Liver (tissue), 9 donors: Measurements from ENCODE around the gene MYO10. TPM values are rescaled to one million over a fixed set of nuclear protein-coding genes. Genes with fewer than 3 reads are reported as not detected.

Experiments used
- DNase-seq: peaks from one replicate; pipeline ENCODE4 v3.0.0-alpha.2; 2017; ENCODE audit warnings: low spot score
- H3K27ac ChIP-seq, 2 donors: one replicate each; pipeline ENCODE4 v1.7.0; 2013; ENCODE audit warnings: inconsistent platforms in 2 of 2, low read length in 2 of 2, control low read depth in 1 of 2, low read depth in 1 of 2, mild to moderate bottlenecking in 1 of 2
- H3K27me3 ChIP-seq, 4 donors: one replicate each; pipeline versions ENCODE4 v1.6.1 to v1.7.0; 2013; ENCODE audit warnings: low read length in 3 of 4, inconsistent platforms in 1 of 4, mild to moderate bottlenecking in 1 of 4, moderate library complexity in 1 of 4; ENCODE audit not compliant: control insufficient read depth in 4 of 4, insufficient read depth in 4 of 4
- H3K36me3 ChIP-seq, 4 donors: one replicate each; pipeline versions ENCODE4 v1.6.1 to v1.7.0; 2013; ENCODE audit warnings: low read length in 3 of 4, mild to moderate bottlenecking in 3 of 4, low read depth in 1 of 4, moderate library complexity in 1 of 4; ENCODE audit not compliant: control insufficient read depth in 4 of 4, insufficient read depth in 3 of 4
- H3K4me1 ChIP-seq, 4 donors: one replicate each; pipeline versions ENCODE4 v1.6.1 to v1.7.0; 2013; ENCODE audit warnings: low read length in 3 of 4, mild to moderate bottlenecking in 3 of 4, moderate library complexity in 1 of 4; ENCODE audit not compliant: control insufficient read depth in 4 of 4, insufficient read depth in 4 of 4
- H3K4me3 ChIP-seq, 3 donors: one replicate each; pipeline versions ENCODE4 v1.6.1 to v1.7.0; 2013; ENCODE audit warnings: low read length in 3 of 3, control low read depth in 1 of 3, low read depth in 1 of 3, mild to moderate bottlenecking in 1 of 3
- H3K9ac ChIP-seq, 2 donors: one replicate each; pipeline ENCODE4 v1.7.0; 2013; ENCODE audit warnings: low read length in 2 of 2, mild to moderate bottlenecking in 2 of 2, moderate library complexity in 2 of 2, control low read depth in 1 of 2, low read depth in 1 of 2
- H3K9me3 ChIP-seq, 4 donors: one replicate each; pipeline versions ENCODE4 v1.6.1 to v1.7.0; 2013; ENCODE audit warnings: low read length in 3 of 4; ENCODE audit not compliant: control insufficient read depth in 4 of 4
- ATF3 ChIP-seq: IDR thresholded peaks from 2 replicates; pipeline ENCODE4 v1.6.1; 2016; ENCODE audit warnings: antibody characterized with exemption
- CTCF ChIP-seq: fragments of 150-350 bp; IDR thresholded peaks from 2 replicates; pipeline ENCODE4 v1.5.1; 2017; ENCODE audit warnings: improper control_type of control experiment, low read depth, low read length; ENCODE audit not compliant: missing input control
- EGR1 ChIP-seq, 2 donors: IDR thresholded peaks; 2 replicates each; pipeline ENCODE4 v1.6.1; 2016 to 2018; ENCODE audit warnings: antibody characterized with exemption in 2 of 2, low read depth in 2 of 2
- FOXA1 ChIP-seq: IDR thresholded peaks from 2 replicates; pipeline ENCODE4 v1.6.1; 2016; ENCODE audit warnings: antibody characterized with exemption
- FOXA2 ChIP-seq: IDR thresholded peaks from 2 replicates; pipeline ENCODE4 v1.6.1; 2016; ENCODE audit warnings: antibody characterized with exemption
- GABPA ChIP-seq, 2 donors: IDR thresholded peaks in 1 of 2; conservative IDR thresholded peaks in 1 of 2; 2 replicates each; pipeline ENCODE4 v1.6.1; 2016; ENCODE audit warnings: antibody characterized with exemption in 2 of 2, mild to moderate bottlenecking in 1 of 2, moderate library complexity in 1 of 2
- HNF4A ChIP-seq, 2 donors: conservative IDR thresholded peaks; 2 replicates each; pipeline ENCODE4 v1.6.1; 2016; ENCODE audit warnings: antibody characterized with exemption in 2 of 2, mild to moderate bottlenecking in 2 of 2
- HNF4G ChIP-seq: IDR thresholded peaks from 2 replicates; pipeline ENCODE4 v1.6.1; 2016; ENCODE audit warnings: antibody characterized with exemption
- JUND ChIP-seq, 2 donors: IDR thresholded peaks; 2 replicates each; pipeline ENCODE4 v1.6.1; 2016; ENCODE audit warnings: antibody characterized with exemption in 2 of 2
- MAX ChIP-seq: IDR thresholded peaks from 2 replicates; pipeline ENCODE4 v1.6.1; 2016; ENCODE audit warnings: antibody characterized with exemption
- NR2F2 ChIP-seq: IDR thresholded peaks from 2 replicates; pipeline ENCODE4 v1.6.1; 2016; ENCODE audit warnings: antibody characterized with exemption
- RAD21 ChIP-seq, 2 donors: IDR thresholded peaks; 2 replicates each; pipeline ENCODE4 v1.6.1; 2016; ENCODE audit warnings: antibody characterized with exemption in 2 of 2, mild to moderate bottlenecking in 2 of 2
- REST ChIP-seq: IDR thresholded peaks from 2 replicates; pipeline ENCODE4 v1.6.1; 2016; ENCODE audit warnings: antibody characterized with exemption, mild to moderate bottlenecking
- RXRA ChIP-seq, 2 donors: IDR thresholded peaks; 2 replicates each; pipeline ENCODE4 v1.6.1; 2017 to 2018; ENCODE audit warnings: antibody characterized with exemption in 2 of 2, mild to moderate bottlenecking in 1 of 2
- SP1 ChIP-seq: IDR thresholded peaks from 2 replicates; pipeline ENCODE4 v1.6.1; 2018; ENCODE audit warnings: antibody characterized with exemption, mild to moderate bottlenecking
- TAF1 ChIP-seq: conservative IDR thresholded peaks from 2 replicates; pipeline ENCODE4 v1.6.1; 2016; ENCODE audit warnings: antibody characterized with exemption, mild to moderate bottlenecking
- YY1 ChIP-seq: IDR thresholded peaks from 2 replicates; pipeline ENCODE4 v1.6.1; 2016; ENCODE audit warnings: antibody characterized with exemption, mild to moderate bottlenecking
- ZBTB33 ChIP-seq: IDR thresholded peaks from 2 replicates; pipeline ENCODE4 v1.6.1; 2016; ENCODE audit warnings: antibody characterized with exemption
- WGBS: extraction: QIAGEN DNeasy Blood & Tissue Kit; methylation state at CpG from one replicate; pipeline ENCODE4 v1.1.7; 2013; 5-methylcytosine and 5-hydroxymethylcytosine counted together
- polyA plus RNA-seq, 2 donors: library from polyadenylated mRNA; stranded (reverse) in 1 of 2; unstranded in 1 of 2; fragments of 200-250 nt in 1 of 2; fragments of >200 nt in 1 of 2; fragmentation: Nextera tagmentation in 1 of 2; extraction: Ambion mirVana in 1 of 2; gene quantifications; one replicate each; pipeline versions ENCODE4 v1.2.1 to v1.2.3, GENCODE V29; 2013 to 2015
- total RNA-seq, 2 donors: library from RNA; depleted of rRNA; stranded (reverse); fragments of >200 nt; gene quantifications; one replicate each; pipeline ENCODE4 v1.2.3, GENCODE V29; 2014
- donor health status: healthy.
- donor health status: healthy.
- donor health status: healthy.
- donor health status: healthy.
- donor health status: healthy.

Gene MYO10
- total and polyA plus RNA-seq, 4 donors: 4.3 to 15.3 (median 7.1) TPM

GRCh38 chr5:16625096-16625495 is 311.0 kb downstream of the MYO10 start (continued):
- TF ChIP-seq ATF3 (no peak), MAX (no peak), ZBTB33 (no peak), JUND (IDR thresholded peaks at IDR 0.05) (no peak), SP1 (no peak), FOXA1 (no peak)

GRCh38 chr5:16619136-16619535 is 317.0 kb downstream of the MYO10 start:
- Histone ChIP-seq H3K4me1 (peaks cover 0 to 16% (median 10%) of the 10 kb centered on the region in 4 donors), H3K9ac (no peak overlapping the region), H3K27ac (no peak overlapping the region), H3K36me3 (no peaks in the 10 kb centered on the region), H3K9me3 (no peaks in the 10 kb centered on the region), H3K4me3 (no peak overlapping the region), H3K27me3 (no peaks in the 10 kb centered on the region)
- DNase-seq: no peak
- 91% methylated on average over 2 of the region's 2 CpGs for WGBS
- TF ChIP-seq HNF4A (conservative IDR thresholded peaks at IDR 0.05) (no peak), MAX (no peak)

- no peak overlapping the region for H3K27ac ChIP-seq
- no peaks in the 10 kb centered on the region for H3K36me3 ChIP-seq
- no peak overlapping the region for H3K9ac ChIP-seq
- no peaks in the 10 kb centered on the region for H3K27me3 ChIP-seq
- no peak for DNase-seq
- H3K9me3 ChIP-seq: no peaks in the 10 kb centered on the region
- WGBS: 88% methylated on average over 10 of the region's 10 CpGs
- TF ChIP-seq FOXA1 (no peak), NR2F2 (no peak), EGR1 (IDR thresholded peaks at IDR 0.05; ENCODE audit: low read depth in 2 of 2) (no peak), ZBTB33 (no peak), TAF1 (no peak), GABPA (IDR thresholded peaks at IDR 0.05 in 1 of 2, conservative IDR thresholded peaks at IDR 0.05 in 1 of 2) (no peak), RAD21 (IDR thresholded peaks at IDR 0.05) (no peak), CTCF (no peak), RXRA (IDR thresholded peaks at IDR 0.05) (no peak), JUND (IDR thresholded peaks at IDR 0.05) (no peak), HNF4G (no peak), ATF3 (no peak), FOXA2 (no peak), REST (no peak), SP1 (no peak), MAX (no peak), YY1 (no peak), HNF4A (conservative IDR thresholded peaks at IDR 0.05) (no peak)
- no peak overlapping the region for H3K4me3 ChIP-seq
- H3K4me1 ChIP-seq: peaks cover 0 to 16% (median 10%) of the 10 kb centered on the region in 4 donors
Measured at GRCh38 chr5:16618138-16618897, 317.8 kb downstream of the MYO10 start.
